ENCODE data around the gene HTR3E.

- no peak for TF ChIP-seq CTCF (IDR thresholded peaks at IDR 0.05)
- no peak for TF ChIP-seq POLR2A (IDR thresholded peaks at IDR 0.05)
- no peak for TF ChIP-seq EP300 (IDR thresholded peaks at IDR 0.05; ENCODE audit: low read depth)
- TF ChIP-seq POLR2AphosphoS5 (IDR thresholded peaks at IDR 0.05) = no peak
These were observed 13.5 kb downstream of the HTR3E start for GRCh38 chr3:184110316-184110725.
